Natural killer cell (primary cell): ENCODE data around the gene CILP. TPM values are rescaled to one million over a fixed set of nuclear protein-coding genes. Genes with fewer than 3 reads are reported as not detected.

Experiments
- ATAC-seq, 3 donors: fragments of 150-1000 bp in 2 of 3; fragments of 200-7000 bp in 1 of 3; cut with Tn5 transposase; 1 replicate in 1 of 3; 2 replicates in 2 of 3; pipeline ENCODE4 v1.10.0; 2021; ENCODE audit warnings: mild to moderate bottlenecking in 2 of 3, moderate library complexity in 2 of 3
- DNase-seq, 2 donors: peaks; one replicate each; pipeline versions ENCODE4 v3.0.0 to v3.0.0-alpha.2; 2013 to 2021; ENCODE audit warnings: mixed read lengths in 1 of 2
- H3K27ac ChIP-seq: one replicate; pipeline ENCODE4 v1.5.1; 2013; ENCODE audit warnings: mild to moderate bottlenecking, low read length
- H3K27me3 ChIP-seq: one replicate; pipeline ENCODE4 v1.6.1; 2013; ENCODE audit warnings: low read length; ENCODE audit not compliant: control insufficient read depth, insufficient read depth
- H3K36me3 ChIP-seq: one replicate; pipeline ENCODE4 v1.6.1; 2013; ENCODE audit warnings: low read length; ENCODE audit not compliant: control insufficient read depth, insufficient read depth
- H3K4me1 ChIP-seq: one replicate; pipeline ENCODE4 v1.6.1; 2013; ENCODE audit warnings: low read length; ENCODE audit not compliant: control insufficient read depth, insufficient read depth
- H3K4me3 ChIP-seq: one replicate; pipeline ENCODE4 v1.5.1; 2013; ENCODE audit warnings: low read length
- H3K9me3 ChIP-seq: one replicate; pipeline ENCODE4 v1.6.1; 2013; ENCODE audit warnings: low read length; ENCODE audit not compliant: control insufficient read depth, insufficient read depth
- H3K27ac Mint-ChIP-seq, 2 donors: one replicate each; pipeline ENCODE4 v1.8.0; 2022; ENCODE audit warnings: mild to moderate bottlenecking in 2 of 2, mixed read lengths in 2 of 2, moderate library complexity in 1 of 2
- H3K27me3 Mint-ChIP-seq, 2 donors: one replicate each; pipeline ENCODE4 v1.8.0; 2022; ENCODE audit warnings: low read depth in 2 of 2, mixed read lengths in 2 of 2
- H3K36me3 Mint-ChIP-seq: one replicate; pipeline ENCODE4 v1.8.0; 2022; ENCODE audit warnings: mixed read lengths
- H3K4me1 Mint-ChIP-seq, 2 donors: one replicate each; pipeline ENCODE4 v1.8.0; 2022; ENCODE audit warnings: mixed read lengths in 2 of 2
- H3K4me3 Mint-ChIP-seq: one replicate; pipeline ENCODE4 v1.8.0; 2022; ENCODE audit warnings: mild to moderate bottlenecking, moderate library complexity, mixed read lengths
- H3K9me3 Mint-ChIP-seq, 2 donors: one replicate each; pipeline ENCODE4 v1.8.0; 2022; ENCODE audit warnings: mixed read lengths in 2 of 2
- WGBS: methylation state at CpG from one replicate; pipeline ENCODE4 v1.1.7; 2013; ENCODE audit warnings: missing lambda C conversion rate; ENCODE audit not compliant: insufficient coverage; 5-methylcytosine and 5-hydroxymethylcytosine counted together
- intact Hi-C: fragments of 100-400 bp; cut with micrococcal nuclease; formaldehyde crosslinking; loops from one replicate; pipeline ENCODE4 v1.14.2; 2022
- total RNA-seq, 4 donors: library from RNA; stranded (reverse); fragments of 120-200 nt in 1 of 4; gene quantifications; one replicate each; pipeline versions ENCODE4 v1.2.3 to v1.2.4, GENCODE V29; 2013 to 2022
- TF ChIP-seq, protein P1 (sequence below): fragments of 200-600 bp; IDR thresholded peaks from one replicate; pipeline ENCODE4 v1.8.0; 2022; ENCODE audit warnings: antibody characterized with exemption

CILP gene
- total RNA-seq, 3 donors from 2014 or later (not counting 1 experiment from before 2014, with no cell fraction given), result 0.24 to 0.61 (median 0.35) TPM

DNA sequence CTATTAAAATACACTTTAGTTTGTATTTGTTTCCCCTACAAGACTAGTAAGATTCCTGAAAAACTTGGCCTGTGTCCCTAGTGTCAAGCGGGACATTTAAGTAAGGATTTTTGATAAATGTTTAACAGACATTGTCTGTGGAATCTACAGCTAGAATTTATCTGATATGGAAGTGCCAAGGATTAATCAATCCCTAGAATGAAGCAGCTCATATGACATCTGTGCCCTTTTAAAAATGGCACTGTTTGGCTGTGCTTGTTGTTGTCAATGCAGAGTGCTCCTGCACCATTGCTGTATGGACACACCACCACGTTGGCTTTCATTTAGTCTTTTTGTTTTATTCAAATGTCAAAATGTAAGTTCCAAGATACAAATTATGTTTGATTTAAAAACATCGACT, 63.4 kb downstream of the CILP start:
- no peak overlapping the region for H3K4me3 ChIP-seq
- DNase-seq (no peak), ATAC-seq (no peak)
- peak overlapping the region; percentile 15 to 21 for H3K27ac Mint-ChIP-seq
- H3K27me3 ChIP-seq, result no peaks in the 10 kb centered on the region
- WGBS, result 95% methylated on average over 3 of the region's 3 CpGs
- H3K36me3 Mint-ChIP-seq, result no peaks in the 10 kb centered on the region
- H3K36me3 ChIP-seq, result peaks cover 29% of the 10 kb centered on the region
- H3K4me1 Mint-ChIP-seq, result no peaks in the 10 kb centered on the region
- intact Hi-C loops, result no loop called here
- H3K4me3 Mint-ChIP-seq, result no peak overlapping the region
- H3K9me3 Mint-ChIP-seq, result no peaks in the 10 kb centered on the region
- no peaks in the 10 kb centered on the region for H3K4me1 ChIP-seq
- no peaks in the 10 kb centered on the region for H3K27me3 Mint-ChIP-seq
- H3K9me3 ChIP-seq, result no peaks in the 10 kb centered on the region
- TF ChIP-seq, protein P1, sequence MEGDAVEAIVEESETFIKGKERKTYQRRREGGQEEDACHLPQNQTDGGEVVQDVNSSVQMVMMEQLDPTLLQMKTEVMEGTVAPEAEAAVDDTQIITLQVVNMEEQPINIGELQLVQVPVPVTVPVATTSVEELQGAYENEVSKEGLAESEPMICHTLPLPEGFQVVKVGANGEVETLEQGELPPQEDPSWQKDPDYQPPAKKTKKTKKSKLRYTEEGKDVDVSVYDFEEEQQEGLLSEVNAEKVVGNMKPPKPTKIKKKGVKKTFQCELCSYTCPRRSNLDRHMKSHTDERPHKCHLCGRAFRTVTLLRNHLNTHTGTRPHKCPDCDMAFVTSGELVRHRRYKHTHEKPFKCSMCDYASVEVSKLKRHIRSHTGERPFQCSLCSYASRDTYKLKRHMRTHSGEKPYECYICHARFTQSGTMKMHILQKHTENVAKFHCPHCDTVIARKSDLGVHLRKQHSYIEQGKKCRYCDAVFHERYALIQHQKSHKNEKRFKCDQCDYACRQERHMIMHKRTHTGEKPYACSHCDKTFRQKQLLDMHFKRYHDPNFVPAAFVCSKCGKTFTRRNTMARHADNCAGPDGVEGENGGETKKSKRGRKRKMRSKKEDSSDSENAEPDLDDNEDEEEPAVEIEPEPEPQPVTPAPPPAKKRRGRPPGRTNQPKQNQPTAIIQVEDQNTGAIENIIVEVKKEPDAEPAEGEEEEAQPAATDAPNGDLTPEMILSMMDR, result no peak
- no peak overlapping the region for H3K27ac ChIP-seq

DNA sequence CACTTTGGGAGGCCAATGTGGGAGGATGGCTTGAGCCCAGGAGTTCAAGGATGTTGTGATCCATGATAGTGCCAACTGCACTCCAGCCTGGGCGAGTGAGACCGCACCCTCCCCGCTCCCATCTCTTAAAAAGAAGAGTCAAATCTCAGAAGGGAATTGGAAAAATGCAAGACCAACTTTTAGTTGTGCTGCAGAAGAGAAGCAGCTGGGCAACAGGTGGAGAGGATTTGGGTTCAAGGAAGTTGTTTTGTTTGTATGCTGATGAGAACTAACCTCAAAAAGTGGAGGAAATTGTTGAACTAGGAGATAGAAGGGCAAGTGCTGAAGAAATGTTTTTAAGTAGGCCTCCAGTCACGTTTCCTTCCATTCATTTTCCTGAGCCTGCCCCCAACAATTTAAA, 64.8 kb downstream of the CILP start:
- Histone ChIP-seq H3K36me3 (peaks cover 20% of the 10 kb centered on the region), H3K27me3 (no peaks in the 10 kb centered on the region), H3K4me3 (no peak overlapping the region), H3K4me1 (no peaks in the 10 kb centered on the region), H3K27ac (no peak overlapping the region), H3K9me3 (no peaks in the 10 kb centered on the region)
- H3K4me3 Mint-ChIP-seq, result no peak overlapping the region
- H3K27me3 Mint-ChIP-seq, result no peaks in the 10 kb centered on the region
- intact Hi-C loops, result no loop called here
- ATAC-seq, result no peak
- TF ChIP-seq, protein P1, result no peak
- no peaks in the 10 kb centered on the region for H3K4me1 Mint-ChIP-seq
- no peak for DNase-seq
- WGBS, result 93% methylated on average over 4 of the region's 4 CpGs
- H3K9me3 Mint-ChIP-seq, result no peaks in the 10 kb centered on the region
- no peaks in the 10 kb centered on the region for H3K36me3 Mint-ChIP-seq
- no peak overlapping the region for H3K27ac Mint-ChIP-seq

Other genes with a start within 250 kb of the CILP start
- 10 to 100 TPM; 39.6 to 52.3 (median 40.4) TPM for gene SPG21, start 221.6 kb downstream of the CILP start, total RNA-seq
- gene MTFMT, start 181.8 kb downstream of the CILP start, total RNA-seq, result 10 to 100 TPM in 2 of 3 donors, 1 to 10 TPM in 1; 9.3 to 13.6 (median 12.2) TPM
- not detected for gene SLC51B, start 166.1 kb downstream of the CILP start, total RNA-seq
- not detected for gene RASL12, start 143.5 kb downstream of the CILP start, total RNA-seq
- gene KBTBD13, start 134.7 kb downstream of the CILP start, total RNA-seq, result not detected
- 1 to 10 TPM; 4.3 to 8.0 (median 7.5) TPM for gene UBAP1L, start 96.3 kb downstream of the CILP start, total RNA-seq
- gene PDCD7, start 77.7 kb downstream of the CILP start, total RNA-seq, result 10 to 100 TPM; 19.1 to 33.9 (median 26.7) TPM
- 10 to 100 TPM; 35.4 to 39.9 (median 38.2) TPM for gene CLPX, start 26.1 kb downstream of the CILP start, total RNA-seq
- 10 to 100 TPM; 11.7 to 19.3 (median 16.4) TPM for gene PARP16, start 75.4 kb upstream of the CILP start, total RNA-seq
- gene RNU5A-1, start 84.6 kb upstream of the CILP start, total RNA-seq, result not detected
- gene RNU5B-1, start 93.2 kb upstream of the CILP start, total RNA-seq, result 10 to 100 TPM in 1 of 3 donors, not detected in 2; 15.0 TPM
- gene IGDCC3, start 166.5 kb upstream of the CILP start, total RNA-seq, result not detected
- gene IGDCC4, start 211.5 kb upstream of the CILP start, total RNA-seq, result under 1 TPM; 0.07 to 0.25 (median 0.09) TPM